Neural progenitor cell (in vitro differentiated cells): ENCODE results near the gene TLX1. TPM values are rescaled to one million over a fixed set of nuclear protein-coding genes. Genes with fewer than 3 reads are reported as not detected.

ENCODE experiments used
- DNase-seq: peaks from one replicate; pipeline ENCODE4 v3.0.0-alpha.2; 2016; ENCODE audit warnings: low spot score
- H2AFZ ChIP-seq: fragments of 200-600 bp; sonication (generic); replicated peaks from 2 replicates; pipeline ENCODE4 v1.6.1; 2016; ENCODE audit warnings: antibody characterized with exemption
- H3F3A ChIP-seq: fragments of 200-600 bp; sonication (generic); 2 replicates; pipeline ENCODE4 v1.6.1; 2016; ENCODE audit warnings: antibody characterized with exemption, low read depth
- H3K27ac ChIP-seq: fragments of 200-600 bp; sonication (generic); 2 replicates; pipeline ENCODE4 v1.5.1; 2016; ENCODE audit warnings: mild to moderate bottlenecking
- H3K27me3 ChIP-seq: fragments of 200-600 bp; sonication (generic); 2 replicates; pipeline ENCODE4 v1.6.1; 2016; ENCODE audit warnings: mild to moderate bottlenecking, moderate library complexity
- H3K36me3 ChIP-seq: fragments of 200-600 bp; sonication (generic); 2 replicates; pipeline ENCODE4 v1.5.1; 2016
- H3K4me1 ChIP-seq: fragments of 200-600 bp; sonication (generic); 2 replicates; pipeline ENCODE4 v1.6.1; 2016; ENCODE audit warnings: mixed run types
- H3K4me2 ChIP-seq: fragments of 200-600 bp; sonication (generic); 2 replicates; pipeline ENCODE4 v1.6.1; 2016
- H3K4me3 ChIP-seq: fragments of 200-600 bp; sonication (generic); 2 replicates; pipeline ENCODE4 v1.5.1; 2016
- H3K79me2 ChIP-seq: fragments of 200-600 bp; sonication (generic); 2 replicates; pipeline ENCODE4 v1.6.1; 2016; ENCODE audit warnings: low read depth
- H3K9ac ChIP-seq: fragments of 200-600 bp; sonication (generic); 2 replicates; pipeline ENCODE4 v1.6.1; 2016
- H3K9me3 ChIP-seq: fragments of 200-600 bp; sonication (generic); 2 replicates; pipeline ENCODE4 v1.5.1; 2016; ENCODE audit warnings: low read depth
- H4K20me1 ChIP-seq: fragments of 200-600 bp; sonication (generic); 2 replicates; pipeline ENCODE4 v1.6.1; 2016; ENCODE audit warnings: low read depth
- H3K27ac Mint-ChIP-seq: 3 replicates; pipeline ENCODE4 v1.8.0; 2021; ENCODE audit warnings: mixed read lengths
- H3K27me3 Mint-ChIP-seq: 2 replicates; pipeline ENCODE4 v1.8.0; 2022; ENCODE audit warnings: low read depth, mild to moderate bottlenecking, inconsistent platforms, moderate library complexity, mixed read lengths; ENCODE audit not compliant: insufficient read depth
- H3K36me3 Mint-ChIP-seq: 3 replicates; pipeline ENCODE4 v1.8.0; 2021; ENCODE audit warnings: mixed read lengths
- H3K4me1 Mint-ChIP-seq: 3 replicates; pipeline ENCODE4 v1.8.0; 2021; ENCODE audit warnings: mixed read lengths
- H3K4me3 Mint-ChIP-seq: 3 replicates; pipeline ENCODE4 v1.8.0; 2021; ENCODE audit warnings: mild to moderate bottlenecking, moderate library complexity, mixed read lengths
- H3K9me3 Mint-ChIP-seq: 3 replicates; pipeline ENCODE4 v1.8.0; 2020; ENCODE audit warnings: mixed read lengths
- EZH2 ChIP-seq: fragments of 200-600 bp; sonication (generic); IDR thresholded peaks from 2 replicates; pipeline ENCODE4 v1.6.1; 2017; ENCODE audit warnings: antibody characterized with exemption, mild to moderate bottlenecking, moderate library complexity
- EZH2phosphoT487 ChIP-seq: fragments of 200-600 bp; sonication (generic); IDR thresholded peaks from 2 replicates; pipeline ENCODE4 v1.6.1; 2017; ENCODE audit warnings: antibody characterized with exemption
- total RNA-seq: library from RNA; depleted of rRNA; stranded (reverse); fragments of >200 nt; gene quantifications from 2 replicates; pipeline ENCODE4 v1.2.3, GENCODE V29; 2015; ENCODE audit warnings: low replicate concordance
- TF ChIP-seq, protein P1 (sequence below): fragments of 200-600 bp; sonication (generic); IDR thresholded peaks from 2 replicates; pipeline ENCODE4 v1.5.1; 2017; ENCODE audit warnings: antibody characterized with exemption, mild to moderate bottlenecking

Gene TLX1
- total RNA-seq, 1 donor from 2014 or later: not detected

DNA sequence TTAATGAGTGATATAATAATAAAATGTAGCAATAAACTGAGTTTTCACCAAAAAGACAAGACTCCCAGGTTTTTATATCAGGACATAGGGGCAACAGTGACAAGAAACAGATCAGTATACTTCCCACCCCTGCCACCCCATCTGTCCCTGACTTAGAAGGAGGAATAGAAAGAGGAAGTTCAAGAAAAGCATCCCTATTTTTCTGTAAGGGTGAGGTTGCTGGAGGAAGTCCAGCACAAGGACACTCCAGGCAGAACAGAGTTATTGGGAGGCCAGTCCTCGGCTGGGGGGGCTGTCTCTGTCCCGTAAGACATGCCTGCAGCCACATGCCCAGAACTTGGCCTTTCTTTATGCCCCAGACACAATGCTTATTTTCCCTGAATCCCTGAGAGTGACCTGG lies 16.5 kb upstream of the TLX1 start:
- H3K4me1 Mint-ChIP-seq: peaks cover 14% of the 10 kb centered on the region
- no peak overlapping the region for H2AFZ ChIP-seq

DNA sequence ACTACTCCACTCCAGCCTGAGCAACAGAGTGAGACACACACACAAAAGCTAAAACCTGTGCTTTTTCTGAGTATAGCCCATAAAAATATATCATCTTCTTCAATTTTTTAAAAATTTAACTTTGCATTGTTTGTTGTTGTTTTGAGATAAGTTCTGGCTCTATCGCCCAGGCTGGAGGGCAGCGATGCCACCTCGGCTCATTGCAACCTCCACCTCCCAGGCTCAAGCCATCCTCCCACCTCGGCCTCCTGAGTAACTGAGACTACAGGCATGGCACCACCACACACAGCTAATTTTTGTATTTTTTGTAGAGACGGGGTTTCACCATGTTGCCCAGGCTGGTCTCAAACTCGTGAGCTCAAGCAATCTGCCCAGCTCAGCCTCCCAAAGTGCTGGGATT lies 14.3 kb upstream of the TLX1 start:
- Histone ChIP-seq H4K20me1 (peaks cover 22% of the 10 kb centered on the region), H3K27ac (no peak overlapping the region), H3K79me2 (no peaks in the 10 kb centered on the region), H3K9me3 (no peaks in the 10 kb centered on the region), H3K4me2 (no peak overlapping the region), H3K4me1 (peaks cover 3% of the 10 kb centered on the region), H3F3A (no peaks in the 10 kb centered on the region), H3K36me3 (no peaks in the 10 kb centered on the region), H2AFZ (no peak overlapping the region), H3K9ac (no peak overlapping the region), H3K27me3 (peaks cover 99% of the 10 kb centered on the region), H3K4me3 (no peak overlapping the region)
- no peak for TF ChIP-seq EZH2
- peaks cover 19% of the 10 kb centered on the region for H3K4me1 Mint-ChIP-seq
- peaks cover 60% of the 10 kb centered on the region for H3K27me3 Mint-ChIP-seq
- H3K27ac Mint-ChIP-seq: no peak overlapping the region
- H3K9me3 Mint-ChIP-seq: no peaks in the 10 kb centered on the region
- no peak overlapping the region for H3K4me3 Mint-ChIP-seq
- DNase-seq: no peak
- no peaks in the 10 kb centered on the region for H3K36me3 Mint-ChIP-seq

More for the DNA sequence above, 16.5 kb upstream of the TLX1 start:
- Histone ChIP-seq H3K4me1 (no peaks in the 10 kb centered on the region), H3K36me3 (no peaks in the 10 kb centered on the region), H3F3A (no peaks in the 10 kb centered on the region), H3K9me3 (no peaks in the 10 kb centered on the region), H3K79me2 (no peaks in the 10 kb centered on the region), H3K27ac (no peak overlapping the region), H3K4me2 (no peak overlapping the region), H4K20me1 (peaks cover 5% of the 10 kb centered on the region), H3K4me3 (no peak overlapping the region), H3K9ac (no peak overlapping the region), H3K27me3 (peaks cover 95% of the 10 kb centered on the region)
- no peak for DNase-seq
- H3K4me3 Mint-ChIP-seq: no peak overlapping the region
- TF ChIP-seq EZH2 (no peak), EZH2phosphoT487 (no peak)
- TF ChIP-seq, protein P1, sequence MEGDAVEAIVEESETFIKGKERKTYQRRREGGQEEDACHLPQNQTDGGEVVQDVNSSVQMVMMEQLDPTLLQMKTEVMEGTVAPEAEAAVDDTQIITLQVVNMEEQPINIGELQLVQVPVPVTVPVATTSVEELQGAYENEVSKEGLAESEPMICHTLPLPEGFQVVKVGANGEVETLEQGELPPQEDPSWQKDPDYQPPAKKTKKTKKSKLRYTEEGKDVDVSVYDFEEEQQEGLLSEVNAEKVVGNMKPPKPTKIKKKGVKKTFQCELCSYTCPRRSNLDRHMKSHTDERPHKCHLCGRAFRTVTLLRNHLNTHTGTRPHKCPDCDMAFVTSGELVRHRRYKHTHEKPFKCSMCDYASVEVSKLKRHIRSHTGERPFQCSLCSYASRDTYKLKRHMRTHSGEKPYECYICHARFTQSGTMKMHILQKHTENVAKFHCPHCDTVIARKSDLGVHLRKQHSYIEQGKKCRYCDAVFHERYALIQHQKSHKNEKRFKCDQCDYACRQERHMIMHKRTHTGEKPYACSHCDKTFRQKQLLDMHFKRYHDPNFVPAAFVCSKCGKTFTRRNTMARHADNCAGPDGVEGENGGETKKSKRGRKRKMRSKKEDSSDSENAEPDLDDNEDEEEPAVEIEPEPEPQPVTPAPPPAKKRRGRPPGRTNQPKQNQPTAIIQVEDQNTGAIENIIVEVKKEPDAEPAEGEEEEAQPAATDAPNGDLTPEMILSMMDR: no peak
- H3K27me3 Mint-ChIP-seq: peaks cover 43% of the 10 kb centered on the region
- no peak overlapping the region for H3K27ac Mint-ChIP-seq
- H3K36me3 Mint-ChIP-seq: no peaks in the 10 kb centered on the region
- no peaks in the 10 kb centered on the region for H3K9me3 Mint-ChIP-seq

DNA sequence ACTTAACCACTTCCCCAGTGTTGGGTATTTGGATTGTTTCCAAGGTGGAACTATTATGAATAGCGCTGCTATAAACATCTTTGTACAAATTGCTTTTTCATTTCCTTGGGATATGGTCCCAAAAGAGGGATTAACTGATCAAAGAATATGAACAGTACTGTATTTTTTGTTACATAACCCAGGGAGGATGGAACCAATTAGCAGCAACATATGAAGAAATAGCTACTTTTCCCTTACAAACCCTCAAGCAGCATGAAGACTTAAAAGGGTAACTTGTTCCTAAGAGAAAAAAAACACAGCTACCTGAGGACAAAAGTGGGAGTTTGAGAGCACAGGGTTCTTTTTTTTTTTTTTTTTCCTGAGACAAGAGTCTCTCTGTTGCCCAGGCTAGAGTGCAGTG lies 13.1 kb upstream of the TLX1 start:
- no peak overlapping the region for H3K9ac ChIP-seq
- H2AFZ ChIP-seq: no peak overlapping the region
- no peaks in the 10 kb centered on the region for H3F3A ChIP-seq
- H4K20me1 ChIP-seq: peaks cover 34% of the 10 kb centered on the region
- H3K4me1 ChIP-seq: peaks cover 6% of the 10 kb centered on the region
- Mint-ChIP-seq H3K36me3 (no peaks in the 10 kb centered on the region), H3K4me3 (no peak overlapping the region), H3K27me3 (peaks cover 67% of the 10 kb centered on the region), H3K27ac (no peak overlapping the region), H3K4me1 (peaks cover 15% of the 10 kb centered on the region), H3K9me3 (peaks cover 2% of the 10 kb centered on the region)
- H3K4me2 ChIP-seq: no peak overlapping the region
- H3K79me2 ChIP-seq: no peaks in the 10 kb centered on the region
- H3K27ac ChIP-seq: no peak overlapping the region
- no peak overlapping the region for H3K4me3 ChIP-seq
- no peaks in the 10 kb centered on the region for H3K9me3 ChIP-seq
- H3K27me3 ChIP-seq: peaks cover 100% of the 10 kb centered on the region
- no peak for DNase-seq
- H3K36me3 ChIP-seq: no peaks in the 10 kb centered on the region
- TF ChIP-seq EZH2 (no peak), EZH2phosphoT487 (peak; percentile 25)
- TF ChIP-seq, protein P1: no peak

DNA sequence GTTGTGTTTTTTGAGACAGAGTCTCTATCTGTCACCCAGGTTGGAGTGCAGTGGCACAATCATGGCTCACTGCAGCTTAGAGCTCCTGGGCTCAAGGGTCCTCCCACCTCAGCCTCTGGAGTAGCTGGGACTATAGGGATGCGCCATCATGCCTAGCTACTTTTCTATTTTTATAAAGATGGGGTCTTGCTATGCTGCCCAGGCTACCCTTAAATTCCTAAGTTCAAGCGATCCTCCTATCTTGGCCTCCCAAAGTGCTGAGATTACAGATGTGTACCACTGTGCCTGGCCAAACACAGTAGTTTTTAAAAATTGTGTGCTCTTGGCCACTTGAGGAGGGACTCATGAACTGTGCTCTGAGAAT lies 10.6 kb upstream of the TLX1 start:
- H4K20me1 ChIP-seq: peaks cover 59% of the 10 kb centered on the region
- H3K27ac ChIP-seq: no peak overlapping the region
- DNase-seq: no peak
- Mint-ChIP-seq H3K4me1 (peaks cover 13% of the 10 kb centered on the region), H3K4me3 (no peak overlapping the region), H3K27me3 (peaks cover 81% of the 10 kb centered on the region), H3K36me3 (no peaks in the 10 kb centered on the region), H3K9me3 (peaks cover 5% of the 10 kb centered on the region), H3K27ac (no peak overlapping the region)
- H3K27me3 ChIP-seq: peaks cover 100% of the 10 kb centered on the region
- H3K4me3 ChIP-seq: no peak overlapping the region
- no peaks in the 10 kb centered on the region for H3F3A ChIP-seq
- TF ChIP-seq, protein P1: no peak
- no peak for TF ChIP-seq EZH2phosphoT487
- no peak for TF ChIP-seq EZH2
- no peaks in the 10 kb centered on the region for H3K79me2 ChIP-seq
- no peaks in the 10 kb centered on the region for H3K36me3 ChIP-seq
- no peak overlapping the region for H3K4me2 ChIP-seq
- peaks cover 12% of the 10 kb centered on the region for H3K4me1 ChIP-seq
- no peak overlapping the region for H2AFZ ChIP-seq
- H3K9me3 ChIP-seq: no peaks in the 10 kb centered on the region
- H3K9ac ChIP-seq: no peak overlapping the region
